Vagina (tissue), 2 donors: ENCODE data around the gene CPVL.

ENCODE experiments used
- CTCF ChIP-seq, 3 experiments: fragments of 450-650 bp in 2 of 3; fragments of 200-600 bp in 1 of 3; sonication (generic) in 1 of 3; IDR thresholded peaks; one replicate each; pipeline ENCODE4 v1.5.1; 2017 to 2019; ENCODE audit warnings: antibody characterized with exemption in 3 of 3, mild to moderate bottlenecking in 2 of 3, moderate library complexity in 2 of 3
- POLR2A ChIP-seq, 2 donors: fragments of 450-650 bp; IDR thresholded peaks; one replicate each; pipeline ENCODE4 v1.6.1; 2017; ENCODE audit warnings: antibody characterized with exemption in 2 of 2, mild to moderate bottlenecking in 2 of 2, moderate library complexity in 2 of 2
- POLR2AphosphoS5 ChIP-seq, 2 donors: sonication (generic); formaldehyde crosslinking; IDR thresholded peaks; one replicate each; pipeline ENCODE4 v1.9.0; 2017; ENCODE audit warnings: antibody characterized with exemption in 2 of 2, mild to moderate bottlenecking in 2 of 2, low read depth in 1 of 2; ENCODE audit not compliant: insufficient read depth in 1 of 2

GRCh38 chr7:29170781-29171180, 24.4 kb upstream of the CPVL start:
- no peak for TF ChIP-seq POLR2A (IDR thresholded peaks at IDR 0.05)
- TF ChIP-seq CTCF (IDR thresholded peaks at IDR 0.05): no peak
- no peak for TF ChIP-seq POLR2AphosphoS5 (IDR thresholded peaks at IDR 0.05; ENCODE audit: insufficient read depth in 1 of 2, low read depth in 1 of 2)
